Peyer's patch (tissue), 4 donors: ENCODE data around the gene HS6ST2. TPM values are rescaled to one million over a fixed set of nuclear protein-coding genes. Genes with fewer than 3 reads are reported as not detected.

Source experiments
- DNase-seq, 3 donors: peaks; one replicate each; pipeline ENCODE4 v3.0.0-alpha.2; 2017 to 2019
- H3K27ac ChIP-seq, 4 donors: fragments of 200-600 bp; sonication (generic); one replicate each; pipeline ENCODE4 v1.5.1; 2016 to 2019
- H3K27me3 ChIP-seq, 2 donors: fragments of 200-600 bp; sonication (generic); one replicate each; pipeline ENCODE4 v1.5.1; 2019
- H3K36me3 ChIP-seq, 3 donors: fragments of 200-600 bp; sonication (generic); one replicate each; pipeline ENCODE4 v1.5.1; 2016 to 2019
- H3K4me1 ChIP-seq, 4 donors: fragments of 200-600 bp; sonication (generic); one replicate each; pipeline ENCODE4 v1.5.1; 2016 to 2019
- H3K4me3 ChIP-seq, 4 donors: fragments of 200-600 bp; sonication (generic); 1 replicate in 3 of 4; 2 replicates in 1 of 4; pipeline ENCODE4 v1.5.1; 2016 to 2019; ENCODE audit warnings: mild to moderate bottlenecking in 1 of 4
- H3K9me3 ChIP-seq, 4 donors: fragments of 200-600 bp; sonication (generic); one replicate each; pipeline ENCODE4 v1.5.1; 2016 to 2019; ENCODE audit warnings: mild to moderate bottlenecking in 1 of 4
- POLR2A ChIP-seq, 2 donors: fragments of 450-650 bp; IDR thresholded peaks; one replicate each; pipeline ENCODE4 v1.5.1; 2017; ENCODE audit warnings: antibody characterized with exemption in 2 of 2, mild to moderate bottlenecking in 2 of 2, moderate library complexity in 2 of 2
- total RNA-seq, 4 donors: library from RNA; depleted of rRNA; stranded (reverse); fragments of >200 nt; gene quantifications; one replicate each; pipeline ENCODE4 v1.1.0, GENCODE V29; 2016
- TF ChIP-seq, protein P1 (sequence below), 6 experiments: fragments of 450-650 bp in 4 of 6; fragments of 200-600 bp in 2 of 6; sonication (generic) in 1 of 6; IDR thresholded peaks; one replicate each; pipeline ENCODE4 v1.5.1; 2017 to 2019; ENCODE audit warnings: antibody characterized with exemption in 6 of 6, mild to moderate bottlenecking in 3 of 6, moderate library complexity in 1 of 6

The HS6ST2 gene
- total RNA-seq, 4 donors from 2014 or later, result not detected

DNA sequence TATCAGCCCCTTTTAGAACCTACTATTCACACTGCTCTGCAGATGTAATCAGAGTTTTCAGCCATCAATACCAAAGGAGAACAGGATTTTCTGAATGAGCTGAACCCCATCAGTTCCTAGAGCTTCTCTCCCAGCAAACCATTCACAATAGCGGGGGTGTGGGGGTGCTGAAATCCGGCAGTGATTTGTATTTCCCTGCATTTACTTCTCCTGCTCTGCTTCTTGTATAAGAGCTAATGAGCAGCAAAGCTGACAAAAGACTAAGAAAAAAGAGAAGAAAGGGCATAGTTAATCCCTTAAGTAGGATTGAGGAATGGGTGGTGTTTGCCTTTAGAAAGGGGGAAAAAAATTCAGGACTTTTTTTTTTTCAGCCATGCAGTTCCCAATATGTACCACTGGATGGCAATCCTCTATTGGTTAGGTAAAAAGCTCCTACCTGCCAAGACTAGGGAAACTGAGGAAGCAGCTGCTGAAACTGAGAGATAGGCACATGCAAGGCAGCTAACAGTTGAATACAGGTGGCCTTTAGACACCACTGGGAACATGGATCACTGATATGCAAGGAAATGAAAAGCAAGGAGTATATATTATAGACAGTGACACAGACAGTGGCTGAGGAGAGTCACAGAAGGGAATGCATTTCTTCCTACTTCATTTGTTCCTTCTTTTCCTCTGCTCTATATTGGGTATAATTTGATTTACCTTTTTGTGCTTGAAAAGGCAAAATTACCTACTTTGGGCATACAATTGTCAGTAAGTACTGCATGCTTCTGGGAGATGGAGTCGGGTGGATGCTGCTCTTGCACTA is 217.9 kb downstream of the HS6ST2 start:
- Histone ChIP-seq H3K4me3 (no peak overlapping the region), H3K27ac (no peak overlapping the region), H3K36me3 (no peaks in the 10 kb centered on the region), H3K27me3 (no peaks in the 10 kb centered on the region), H3K9me3 (no peaks in the 10 kb centered on the region), H3K4me1 (no peaks in the 10 kb centered on the region)
- no peak for DNase-seq
- TF ChIP-seq, protein P1, sequence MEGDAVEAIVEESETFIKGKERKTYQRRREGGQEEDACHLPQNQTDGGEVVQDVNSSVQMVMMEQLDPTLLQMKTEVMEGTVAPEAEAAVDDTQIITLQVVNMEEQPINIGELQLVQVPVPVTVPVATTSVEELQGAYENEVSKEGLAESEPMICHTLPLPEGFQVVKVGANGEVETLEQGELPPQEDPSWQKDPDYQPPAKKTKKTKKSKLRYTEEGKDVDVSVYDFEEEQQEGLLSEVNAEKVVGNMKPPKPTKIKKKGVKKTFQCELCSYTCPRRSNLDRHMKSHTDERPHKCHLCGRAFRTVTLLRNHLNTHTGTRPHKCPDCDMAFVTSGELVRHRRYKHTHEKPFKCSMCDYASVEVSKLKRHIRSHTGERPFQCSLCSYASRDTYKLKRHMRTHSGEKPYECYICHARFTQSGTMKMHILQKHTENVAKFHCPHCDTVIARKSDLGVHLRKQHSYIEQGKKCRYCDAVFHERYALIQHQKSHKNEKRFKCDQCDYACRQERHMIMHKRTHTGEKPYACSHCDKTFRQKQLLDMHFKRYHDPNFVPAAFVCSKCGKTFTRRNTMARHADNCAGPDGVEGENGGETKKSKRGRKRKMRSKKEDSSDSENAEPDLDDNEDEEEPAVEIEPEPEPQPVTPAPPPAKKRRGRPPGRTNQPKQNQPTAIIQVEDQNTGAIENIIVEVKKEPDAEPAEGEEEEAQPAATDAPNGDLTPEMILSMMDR (IDR thresholded peaks at IDR 0.05), result peak; percentile 3 to 49 (median 22)
- TF ChIP-seq POLR2A (IDR thresholded peaks at IDR 0.05), result no peak

DNA sequence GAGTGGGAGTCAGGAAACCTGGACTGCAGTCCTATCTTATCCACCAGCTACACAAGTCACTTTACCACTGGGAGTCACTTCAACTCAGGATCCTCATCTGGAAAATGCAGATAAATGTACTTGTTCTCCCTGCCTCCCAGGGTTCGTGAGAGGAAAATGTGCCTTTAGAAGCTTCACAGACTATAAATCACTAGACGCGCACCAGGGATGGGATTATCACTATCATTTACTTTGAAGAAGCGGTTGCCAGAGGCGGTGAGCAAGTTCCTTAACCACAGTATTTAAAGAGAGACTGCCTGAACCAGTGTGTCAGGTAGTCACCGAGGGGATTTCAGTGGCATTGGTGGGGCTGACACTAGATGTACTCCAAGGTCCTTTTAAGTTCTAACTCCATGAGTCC is 219.5 kb downstream of the HS6ST2 start:
- H3K4me1 ChIP-seq, result no peaks in the 10 kb centered on the region
- H3K27me3 ChIP-seq, result no peaks in the 10 kb centered on the region
- no peak for DNase-seq
- H3K9me3 ChIP-seq, result no peaks in the 10 kb centered on the region
- no peaks in the 10 kb centered on the region for H3K36me3 ChIP-seq
- no peak overlapping the region for H3K4me3 ChIP-seq
- no peak overlapping the region for H3K27ac ChIP-seq
- TF ChIP-seq POLR2A (IDR thresholded peaks at IDR 0.05), result no peak
- TF ChIP-seq, protein P1 (IDR thresholded peaks at IDR 0.05), result no peak

DNA sequence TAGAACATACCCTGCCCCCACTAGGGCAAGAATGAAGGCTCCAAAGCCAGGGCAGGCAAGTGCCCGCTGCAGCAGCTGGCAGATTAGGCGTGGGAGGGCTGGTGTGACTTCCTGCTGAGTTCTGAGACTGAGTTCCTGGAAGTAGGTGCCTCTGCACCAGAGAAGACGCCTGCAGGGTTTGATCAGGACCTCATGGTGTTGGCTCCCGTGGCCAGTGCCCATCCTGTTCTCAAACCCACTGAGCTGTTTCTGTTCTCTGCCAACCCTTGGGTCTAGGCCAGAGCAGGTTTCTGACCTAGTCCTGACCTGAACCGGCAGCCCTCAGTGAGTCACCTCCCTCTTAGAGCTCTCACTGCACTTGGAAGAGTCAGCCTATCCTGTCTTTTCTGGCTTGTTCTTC is 220.7 kb downstream of the HS6ST2 start:
- H3K27me3 ChIP-seq, result no peaks in the 10 kb centered on the region
- no peak for DNase-seq

GRCh38 chrX:132732236-132732635 is 226.2 kb downstream of the HS6ST2 start:
- H3K27me3 ChIP-seq, result no peaks in the 10 kb centered on the region
- H3K4me3 ChIP-seq, result no peak overlapping the region
- no peaks in the 10 kb centered on the region for H3K36me3 ChIP-seq
- DNase-seq, result no peak
- H3K4me1 ChIP-seq, result no peaks in the 10 kb centered on the region
- H3K9me3 ChIP-seq, result no peaks in the 10 kb centered on the region
- TF ChIP-seq POLR2A (IDR thresholded peaks at IDR 0.05), result no peak
- TF ChIP-seq, protein P1 (IDR thresholded peaks at IDR 0.05), result no peak
- H3K27ac ChIP-seq, result no peak overlapping the region

More for the DNA sequence above, 220.7 kb downstream of the HS6ST2 start:
- H3K27ac ChIP-seq, result no peak overlapping the region
- H3K9me3 ChIP-seq, result no peaks in the 10 kb centered on the region
- no peak for TF ChIP-seq POLR2A (IDR thresholded peaks at IDR 0.05)
- TF ChIP-seq, protein P1 (IDR thresholded peaks at IDR 0.05), result no peak
- H3K4me1 ChIP-seq, result no peaks in the 10 kb centered on the region
- no peak overlapping the region for H3K4me3 ChIP-seq
- no peaks in the 10 kb centered on the region for H3K36me3 ChIP-seq

- Histone ChIP-seq H3K27me3 (no peaks in the 10 kb centered on the region), H3K36me3 (no peaks in the 10 kb centered on the region), H3K4me1 (no peaks in the 10 kb centered on the region), H3K4me3 (no peak overlapping the region), H3K27ac (no peak overlapping the region), H3K9me3 (no peaks in the 10 kb centered on the region)
- TF ChIP-seq, protein P1 (IDR thresholded peaks at IDR 0.05), result no peak
- TF ChIP-seq POLR2A (IDR thresholded peaks at IDR 0.05), result no peak
- no peak for DNase-seq
These were observed 227.7 kb downstream of the HS6ST2 start for GRCh38 chrX:132730726-132731125.
